Transverse colon (tissue), 3 donors: ENCODE results near the gene WNT16.

Source experiments
- CTCF ChIP-seq, 5 experiments: fragments of 200-600 bp in 3 of 5; fragments of 450-650 bp in 2 of 5; sonication (generic) in 3 of 5; IDR thresholded peaks; 1 replicate in 2 of 5; 2 replicates in 3 of 5; pipeline ENCODE4 v1.5.1; 2016 to 2017; ENCODE audit warnings: antibody characterized with exemption in 5 of 5, inconsistent platforms in 3 of 5, mild to moderate bottlenecking in 2 of 5, moderate library complexity in 1 of 5
- EP300 ChIP-seq: sonication (generic); formaldehyde crosslinking; IDR thresholded peaks from one replicate; pipeline ENCODE4 v1.6.1; 2017; ENCODE audit warnings: antibody characterized with exemption, low read depth

- TF ChIP-seq EP300 (no peak), CTCF (IDR thresholded peaks at IDR 0.05) (no peak)
Measured at GRCh38 chr7:121302214-121302745, 26.5 kb upstream of the WNT16 start.
